SW 1271 (cell line): ENCODE measurements around the gene PPIL3.
"Not testable (repeated sequence)": the region's sequence is repeated elsewhere in the genome, so short reads cannot be mapped to it uniquely, and the experiment has no call there.

Source experiments
- DNase-seq, 2 experiments: peaks; one replicate each; lab custom pipeline; 2025; lab: John Stamatoyannopoulos, UW

PPIL3 gene

GRCh38 chr2:200888704-200889625 is at the start of gene PPIL3, which contains the start of gene NIF3L1:
TSS of gene PPIL3 (minus strand) at chr2:200889077. CDS start at chr2:200887615, 1,462 bp downstream.
TSS of gene NIF3L1 (plus strand) at chr2:200889371. CDS start at chr2:200891944, 2,573 bp downstream.
- peak; percentile 96 to 99 for DNase-seq

GRCh38 chr2:200930947-200931626 is 42.2 kb upstream of the PPIL3 start:
- no peak for DNase-seq

GRCh38 chr2:200929334-200930249 is 40.7 kb upstream of the PPIL3 start:
- no peak for DNase-seq

GRCh38 chr2:200922439-200922838 is 33.6 kb upstream of the PPIL3 start:
- DNase-seq: no peak

- DNase-seq: no peak
Measured at GRCh38 chr2:200913654-200914053, 24.8 kb upstream of the PPIL3 start.

- no peak for DNase-seq
Measured at GRCh38 chr2:200909958-200910357, 21.1 kb upstream of the PPIL3 start.

GRCh38 chr2:200905618-200906296 is 16.9 kb upstream of the PPIL3 start:
- DNase-seq: peak; percentile 31 to 73

GRCh38 chr2:200901459-200902072 is 12.7 kb upstream of the PPIL3 start:
- peak; percentile 74 to 91 for DNase-seq

- DNase-seq: no peak
Measured at GRCh38 chr2:200899482-200899881, 10.6 kb upstream of the PPIL3 start.

- DNase-seq: not testable (repeated sequence)
Measured at GRCh38 chr2:200881715-200882249, 7.1 kb downstream of the PPIL3 start.

GRCh38 chr2:200878289-200878880 is 10.5 kb downstream of the PPIL3 start:
- no peak for DNase-seq

- no peak for DNase-seq
Measured at GRCh38 chr2:200877443-200877842, 11.4 kb downstream of the PPIL3 start.

- DNase-seq: no peak
Measured at GRCh38 chr2:200873560-200873959, 15.3 kb downstream of the PPIL3 start.

GRCh38 chr2:200871151-200871550 is 17.7 kb downstream of the PPIL3 start:
- no peak for DNase-seq

- no peak for DNase-seq
Measured at GRCh38 chr2:200869014-200869413, 19.9 kb downstream of the PPIL3 start.

GRCh38 chr2:200864176-200865034 is 24.5 kb downstream of the PPIL3 start, which contains the start of gene CLK1:
TSS of gene CLK1 (minus strand) at chr2:200864658. CDS start at chr2:200861862, 2,796 bp downstream.
- peak; percentile 77 to 86 for DNase-seq

- DNase-seq: peak in 1 of 2 experiments; percentile 47
Measured at GRCh38 chr2:200863782-200864175, 25.1 kb downstream of the PPIL3 start.

GRCh38 chr2:200862532-200863000 is 26.3 kb downstream of the PPIL3 start:
- DNase-seq: peak; percentile 5 to 67
